Heart left ventricle (tissue), 16 donors: Measurements from ENCODE around the gene ADAMTS18. TPM values are rescaled to one million over a fixed set of nuclear protein-coding genes. Genes with fewer than 3 reads are reported as not detected.

Experiments
- ATAC-seq, 4 donors: fragments of 200-7000 bp; cut with Tn5 transposase; one replicate each; pipeline ENCODE4 v1.9.1; 2020 to 2022; ENCODE audit warnings: moderate library complexity in 4 of 4, mild to moderate bottlenecking in 3 of 4, moderate number of reproducible peaks in 1 of 4
- DNase-seq, 5 donors: peaks; one replicate each; pipeline ENCODE4 v3.0.0-alpha.2; 2020
- H3K27ac ChIP-seq, 12 donors: fragments of 200-600 bp; sonication (generic) in 4 of 12; one replicate each; pipeline versions ENCODE4 v1.5.0 to v1.8.0; 2016 to 2022; ENCODE audit warnings: mild to moderate bottlenecking in 2 of 12
- H3K27me3 ChIP-seq, 9 donors: fragments of 200-600 bp; sonication (generic) in 2 of 9; one replicate each; pipeline versions ENCODE4 v1.5.1 to v1.8.0; 2016 to 2022; ENCODE audit warnings: mild to moderate bottlenecking in 3 of 9
- H3K36me3 ChIP-seq, 9 donors: fragments of 200-600 bp; sonication (generic) in 2 of 9; one replicate each; pipeline versions ENCODE4 v1.5.0 to v1.8.0; 2018 to 2022; ENCODE audit warnings: mild to moderate bottlenecking in 2 of 9
- H3K4me1 ChIP-seq, 12 donors: fragments of 200-600 bp; sonication (generic) in 4 of 12; one replicate each; pipeline versions ENCODE4 v1.5.0 to v1.8.0; 2016 to 2022; ENCODE audit warnings: mild to moderate bottlenecking in 3 of 12
- H3K4me3 ChIP-seq, 12 donors: fragments of 200-600 bp; sonication (generic) in 4 of 12; one replicate each; pipeline versions ENCODE4 v1.5.0 to v1.8.0; 2017 to 2022; ENCODE audit warnings: mild to moderate bottlenecking in 9 of 12, moderate library complexity in 4 of 12
- H3K9me3 ChIP-seq, 12 donors: fragments of 200-600 bp; sonication (generic) in 4 of 12; one replicate each; pipeline versions ENCODE4 v1.5.0 to v1.8.0; 2016 to 2022; ENCODE audit warnings: mild to moderate bottlenecking in 1 of 12
- POLR2A ChIP-seq, 2 donors: fragments of 450-650 bp; IDR thresholded peaks; one replicate each; pipeline ENCODE4 v1.6.1; 2017; ENCODE audit warnings: antibody characterized with exemption in 2 of 2, mild to moderate bottlenecking in 2 of 2, moderate library complexity in 2 of 2
- WGBS, 4 donors: extraction: QIAGEN DNeasy Blood & Tissue Kit in 2 of 4; methylation state at CpG; one replicate each; pipeline versions ENCODE4 v1.1.5 to v1.1.7; 2013 to 2018; 5-methylcytosine and 5-hydroxymethylcytosine counted together
- intact Hi-C, 10 donors: fragments of 100-400 bp; cut with DNase I; formaldehyde crosslinking; loops; one replicate each; pipeline versions ENCODE4 v1.11.1 to v1.14.2; 2022
- polyA plus RNA-seq, 2 donors: library from polyadenylated mRNA; stranded (reverse); fragments of 200-250 nt; gene quantifications; one replicate each; pipeline ENCODE4 v1.2.3, GENCODE V29; 2013
- total RNA-seq, 9 donors: library from RNA; depleted of rRNA in 2 of 9; stranded (reverse); fragments of >200 nt in 2 of 9; fragmentation: NEBNext Ultra II Directional in 3 of 9; extraction: Animal tissue kit (Norgen Biotek cat#: 25700) in 3 of 9; gene quantifications; one replicate each; pipeline versions ENCODE4 v1.1.0 to v1.2.4, GENCODE V29; 2016 to 2023
- TF ChIP-seq, protein P1 (sequence below), 12 donors: fragments of 200-600 bp; sonication (generic) in 4 of 12; IDR thresholded peaks; one replicate each; pipeline versions ENCODE4 v1.5.0 to v1.8.0; 2018 to 2022; ENCODE audit warnings: antibody characterized with exemption in 12 of 12, mild to moderate bottlenecking in 5 of 12
- donor health status: ischemic (EF 13 %, LVEDD 7.1; RV severe dilation, severe dysfunction).
- donor health status: healthy with polysubstance abuse.
- donor health status: DM: no; HTN: yes; CAD: no.
- donor health status: DM: no; HTN: no; CAD: no.
- donor health status: ischemic (EF 25% LVEDD 6.9; RV normal size, moderate dysfunction).
- donor health status: ischemic (EF 25% LVEDD 5.7; RV mildly dilated, moderate dysfunction).
- donor health status: healthy.
- donor health status: DM: yes; HTN: yes; CAD: no.
- donor health status: ischemic (EF 35%, LVEDD 5.7; RV mildly dilated, moderate dysfunction).
- donor health status: nonischemic (EF 11% LVEDD 7.7; RV severe dilation, severe dysfunction).
- donor health status: DM: yes; HTN: yes; CAD: no.
- donor health status: PGD.
- donor health status: ischemic (EF 29% LVEDD 5.4; RV normal size, mild dysfunction).
- donor health status: nonischemic (EF 23%, LVEDD 6.1; RV moderate dilation, normal function).

The ADAMTS18 gene
- total and polyA plus RNA-seq, 11 donors: 0.10 to 0.69 (median 0.14) TPM; not detected in 8

DNA sequence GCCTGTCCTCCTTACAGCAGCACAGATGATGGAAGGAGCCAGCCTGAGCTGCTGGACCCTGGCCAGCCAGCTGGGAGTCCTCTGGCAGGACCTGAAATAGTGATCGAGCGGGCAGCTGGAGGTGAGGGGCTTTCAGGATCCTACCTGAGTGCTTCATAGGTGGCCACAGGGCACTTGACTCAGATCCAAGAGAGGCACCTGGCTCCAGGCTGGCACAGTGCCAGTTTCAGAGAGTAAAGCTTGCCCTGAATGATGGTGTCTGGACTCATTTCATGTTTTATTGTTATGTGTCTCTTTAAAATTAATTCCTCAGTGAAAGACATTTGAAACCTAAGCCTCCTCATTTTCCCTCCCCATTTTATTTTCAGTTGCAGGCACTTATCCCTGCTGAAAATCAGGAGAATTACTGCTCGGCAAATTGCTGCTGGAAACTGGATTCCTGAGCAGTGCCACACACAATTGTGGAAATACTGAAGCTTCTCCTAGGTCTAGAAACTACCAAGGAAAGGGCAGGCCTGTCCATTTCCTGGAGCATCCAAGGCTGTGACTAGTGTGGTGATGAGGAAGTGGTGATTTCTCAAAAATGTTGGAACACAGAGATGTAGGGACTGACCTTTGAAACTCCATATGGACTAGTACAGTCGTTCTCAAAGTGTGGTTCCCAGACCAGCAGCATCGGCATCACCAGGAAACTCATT, 16.1 kb upstream of the ADAMTS18 start:
- no peaks in the 10 kb centered on the region for H3K9me3 ChIP-seq
- no peaks in the 10 kb centered on the region for H3K4me1 ChIP-seq
- no peak for DNase-seq
- H3K4me3 ChIP-seq: no peak overlapping the region
- H3K36me3 ChIP-seq: no peaks in the 10 kb centered on the region
- 54 to 66% (median 57%) methylated on average over 5 of the region's 5 CpGs for WGBS, 4 donors
- intact Hi-C loops: no loop called here
- no peaks in the 10 kb centered on the region for H3K27me3 ChIP-seq
- no peak for TF ChIP-seq POLR2A (IDR thresholded peaks at IDR 0.05)
- TF ChIP-seq, protein P1, sequence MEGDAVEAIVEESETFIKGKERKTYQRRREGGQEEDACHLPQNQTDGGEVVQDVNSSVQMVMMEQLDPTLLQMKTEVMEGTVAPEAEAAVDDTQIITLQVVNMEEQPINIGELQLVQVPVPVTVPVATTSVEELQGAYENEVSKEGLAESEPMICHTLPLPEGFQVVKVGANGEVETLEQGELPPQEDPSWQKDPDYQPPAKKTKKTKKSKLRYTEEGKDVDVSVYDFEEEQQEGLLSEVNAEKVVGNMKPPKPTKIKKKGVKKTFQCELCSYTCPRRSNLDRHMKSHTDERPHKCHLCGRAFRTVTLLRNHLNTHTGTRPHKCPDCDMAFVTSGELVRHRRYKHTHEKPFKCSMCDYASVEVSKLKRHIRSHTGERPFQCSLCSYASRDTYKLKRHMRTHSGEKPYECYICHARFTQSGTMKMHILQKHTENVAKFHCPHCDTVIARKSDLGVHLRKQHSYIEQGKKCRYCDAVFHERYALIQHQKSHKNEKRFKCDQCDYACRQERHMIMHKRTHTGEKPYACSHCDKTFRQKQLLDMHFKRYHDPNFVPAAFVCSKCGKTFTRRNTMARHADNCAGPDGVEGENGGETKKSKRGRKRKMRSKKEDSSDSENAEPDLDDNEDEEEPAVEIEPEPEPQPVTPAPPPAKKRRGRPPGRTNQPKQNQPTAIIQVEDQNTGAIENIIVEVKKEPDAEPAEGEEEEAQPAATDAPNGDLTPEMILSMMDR (IDR thresholded peaks at IDR 0.05): no peak
- no peak for ATAC-seq
- no peak overlapping the region for H3K27ac ChIP-seq

DNA sequence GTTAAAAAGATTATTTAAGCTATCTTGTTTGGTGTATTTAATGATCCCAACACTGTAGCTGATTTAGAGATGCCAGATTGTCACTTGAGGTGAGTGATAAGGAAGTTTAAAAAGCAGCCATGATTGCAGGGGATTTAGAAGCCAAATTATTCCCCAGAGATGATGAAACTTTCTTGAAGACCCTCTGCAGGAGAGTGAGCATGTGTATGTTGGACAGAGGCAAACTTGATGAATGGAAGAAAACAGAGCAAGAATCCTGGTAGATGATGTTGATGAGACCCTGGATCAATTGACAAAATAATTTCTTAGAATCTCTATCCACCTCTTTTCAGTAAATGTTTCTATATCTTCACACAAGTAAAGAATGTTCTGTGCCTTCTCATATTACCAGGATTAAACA, 14.4 kb upstream of the ADAMTS18 start:
- ATAC-seq: no peak
- H3K9me3 ChIP-seq: no peaks in the 10 kb centered on the region
- intact Hi-C loops: no loop called here

DNA sequence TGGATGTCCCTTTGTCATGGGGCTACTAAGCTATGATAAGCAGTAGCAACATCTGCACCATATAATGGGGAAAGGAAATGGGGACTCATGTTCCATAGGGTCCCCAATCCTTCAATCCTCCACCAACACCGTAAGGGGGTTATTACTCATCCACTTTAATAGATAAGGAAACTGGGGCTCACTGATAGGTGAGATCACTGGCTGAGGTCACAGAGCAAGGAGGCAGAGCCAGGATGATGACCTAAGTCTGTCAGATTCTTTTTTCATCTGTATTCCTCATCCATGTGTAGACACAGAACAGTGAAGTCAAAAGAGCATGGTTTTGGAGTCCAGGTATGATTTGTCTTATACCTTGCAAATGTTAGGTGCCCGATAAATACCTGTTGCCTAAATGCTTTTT, 10.5 kb upstream of the ADAMTS18 start:
- DNase-seq (no peak), ATAC-seq (no peak)
- H3K4me3 ChIP-seq: no peak overlapping the region
- TF ChIP-seq, protein P1 (IDR thresholded peaks at IDR 0.05): no peak
- no peak for TF ChIP-seq POLR2A (IDR thresholded peaks at IDR 0.05)
- 64 to 84% (median 72%) methylated on average over 2 of the region's 2 CpGs for WGBS, 4 donors
- H3K27me3 ChIP-seq: peaks cover 0 to 4% (median 0%) of the 10 kb centered on the region in 9 donors
- H3K4me1 ChIP-seq: no peaks in the 10 kb centered on the region
- H3K27ac ChIP-seq: no peak overlapping the region
- intact Hi-C loops: no loop called here
- no peaks in the 10 kb centered on the region for H3K9me3 ChIP-seq
- H3K36me3 ChIP-seq: no peaks in the 10 kb centered on the region

More for the DNA sequence above, 14.4 kb upstream of the ADAMTS18 start:
- H3K4me1 ChIP-seq: no peaks in the 10 kb centered on the region
- H3K4me3 ChIP-seq: no peak overlapping the region
- no peak overlapping the region for H3K27ac ChIP-seq
- no peaks in the 10 kb centered on the region for H3K36me3 ChIP-seq
- no peaks in the 10 kb centered on the region for H3K27me3 ChIP-seq
- DNase-seq: no peak
- TF ChIP-seq, protein P1 (IDR thresholded peaks at IDR 0.05): no peak
- no peak for TF ChIP-seq POLR2A (IDR thresholded peaks at IDR 0.05)

DNA sequence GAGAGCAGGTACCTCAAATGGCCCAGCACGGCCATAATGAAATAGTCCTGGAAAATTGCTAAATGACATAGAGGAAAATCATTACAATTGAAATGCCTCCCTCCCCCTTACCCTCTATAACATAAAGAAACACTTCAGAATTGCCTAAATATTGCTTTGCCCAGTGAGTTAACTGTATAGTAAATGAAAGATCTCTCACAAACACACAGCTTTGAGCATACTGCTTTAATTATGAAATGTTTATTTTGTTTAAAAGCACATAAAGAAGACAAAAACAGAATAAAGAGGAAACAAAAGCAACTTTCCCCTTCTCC, 9.3 kb upstream of the ADAMTS18 start:
- H3K4me1 ChIP-seq: peaks cover 0 to 5% (median 0%) of the 10 kb centered on the region in 12 donors
- H3K4me3 ChIP-seq: no peak overlapping the region
- no peak overlapping the region for H3K27ac ChIP-seq
- no peak for DNase-seq
- no peaks in the 10 kb centered on the region for H3K36me3 ChIP-seq
- peaks cover 0 to 4% (median 0%) of the 10 kb centered on the region in 9 donors for H3K27me3 ChIP-seq
- 18 to 43% (median 25%) methylated on average over 1 of the region's 1 CpG for WGBS, 4 donors
- intact Hi-C loops: no loop called here
- no peaks in the 10 kb centered on the region for H3K9me3 ChIP-seq
- no peak for TF ChIP-seq POLR2A (IDR thresholded peaks at IDR 0.05)
- TF ChIP-seq, protein P1 (IDR thresholded peaks at IDR 0.05): no peak
- ATAC-seq: no peak
